DND-41 (cell line): ENCODE data around the gene RAPGEF2.

Experiments used
- ATAC-seq: fragments of 200-7000 bp; cut with Tn5 transposase; 3 replicates; pipeline ENCODE4 v1.9.1; 2021; ENCODE audit warnings: low read depth; ENCODE audit not compliant: insufficient read depth
- DNase-seq: peaks from one replicate; pipeline ENCODE4 v3.0.0-alpha.2; 2020
- H2AFZ ChIP-seq: 2 replicates; pipeline ENCODE4 v1.6.0; 2012; ENCODE audit warnings: low read depth, low read length
- H3K27ac ChIP-seq: 2 replicates; pipeline ENCODE4 v1.5.1; 2012; ENCODE audit warnings: low read length, inconsistent platforms
- H3K27me3 ChIP-seq: fragments of 200-600 bp; sonication (generic); 2 replicates; pipeline ENCODE4 v1.6.0; 2012; ENCODE audit warnings: low read length, mild to moderate bottlenecking, inconsistent platforms; ENCODE audit not compliant: insufficient read depth, poor library complexity
- H3K36me3 ChIP-seq: 2 replicates; pipeline ENCODE4 v1.5.1; 2012; ENCODE audit warnings: low read length, inconsistent platforms; ENCODE audit not compliant: insufficient read depth
- H3K4me1 ChIP-seq: 2 replicates; pipeline ENCODE4 v1.5.1; 2012; ENCODE audit warnings: mild to moderate bottlenecking, low read length; ENCODE audit not compliant: insufficient read depth
- H3K4me2 ChIP-seq: 2 replicates; pipeline ENCODE4 v1.6.0; 2012; ENCODE audit warnings: mild to moderate bottlenecking, moderate library complexity, low read length, inconsistent platforms; ENCODE audit not compliant: insufficient read depth
- H3K4me3 ChIP-seq, 2 experiments: fragments of 200-600 bp in 1 of 2; shearing (Covaris generic) in 1 of 2; 2 replicates each; pipeline ENCODE4 v1.5.1; 2012 to 2016; ENCODE audit warnings: inconsistent platforms in 2 of 2, low read length in 2 of 2, mild to moderate bottlenecking in 2 of 2, low read depth in 1 of 2, moderate library complexity in 1 of 2
- H3K79me2 ChIP-seq: 2 replicates; pipeline ENCODE4 v1.6.0; 2012; ENCODE audit warnings: low read length, inconsistent platforms; ENCODE audit not compliant: insufficient read depth
- H3K9ac ChIP-seq: 2 replicates; pipeline ENCODE4 v1.6.0; 2012; ENCODE audit warnings: low read depth, mild to moderate bottlenecking, inconsistent platforms, low read length, moderate library complexity
- H3K9me3 ChIP-seq: 2 replicates; pipeline ENCODE4 v1.5.1; 2012; ENCODE audit warnings: low read length, moderate library complexity, mild to moderate bottlenecking, inconsistent platforms; ENCODE audit not compliant: insufficient read depth, severe bottlenecking
- H4K20me1 ChIP-seq: 2 replicates; pipeline ENCODE4 v1.6.0; 2012; ENCODE audit warnings: low read length; ENCODE audit not compliant: insufficient read depth
- CTCF ChIP-seq: IDR thresholded peaks from 2 replicates; pipeline ENCODE4 v1.5.1; 2012; ENCODE audit warnings: borderline replicate concordance, low read length, moderate library complexity, mild to moderate bottlenecking; ENCODE audit not compliant: poor library complexity, severe bottlenecking; ENCODE audit errors: extremely low read depth
- EZH2 ChIP-seq: IDR thresholded peaks from 3 replicates; pipeline ENCODE4 v1.6.1; 2012; ENCODE audit warnings: borderline replicate concordance, low read depth, mild to moderate bottlenecking, moderate library complexity, low read length, inconsistent platforms; ENCODE audit not compliant: severe bottlenecking

Gene RAPGEF2

DNA sequence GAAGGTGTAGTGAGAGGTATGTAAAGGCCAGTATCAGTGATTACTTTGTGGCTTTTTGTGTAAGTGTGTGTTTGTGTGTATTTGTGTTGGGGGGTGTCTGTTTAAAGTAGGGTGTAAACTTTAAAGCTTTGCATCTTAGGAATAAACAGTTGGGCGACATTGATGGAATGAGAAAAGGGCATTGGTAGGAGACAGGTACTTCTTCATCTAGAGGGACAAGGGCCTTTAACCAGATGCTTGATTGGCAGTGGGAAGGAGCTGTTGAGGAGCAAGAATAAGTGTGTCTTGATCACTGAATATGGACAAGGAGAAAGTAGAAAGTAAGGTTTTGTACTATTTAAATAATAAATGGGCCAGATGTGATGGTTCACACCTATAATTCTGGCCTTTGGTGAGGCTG, 48.8 kb downstream of the RAPGEF2 start:
- peaks cover 12% of the 10 kb centered on the region for H4K20me1 ChIP-seq
- H3K4me2 ChIP-seq = no peak overlapping the region
- H3K9me3 ChIP-seq = no peaks in the 10 kb centered on the region
- DNase-seq (no peak), ATAC-seq (no peak)
- H2AFZ ChIP-seq = no peak overlapping the region
- H3K4me1 ChIP-seq = no peaks in the 10 kb centered on the region
- no peak overlapping the region for H3K9ac ChIP-seq
- no peak overlapping the region for H3K4me3 ChIP-seq
- no peak for TF ChIP-seq CTCF
- no peak for TF ChIP-seq EZH2
- no peaks in the 10 kb centered on the region for H3K27me3 ChIP-seq
- H3K27ac ChIP-seq = no peak overlapping the region
- peaks cover 8% of the 10 kb centered on the region; the same call in 1 of the 2 replicates for H3K79me2 ChIP-seq
- no peaks in the 10 kb centered on the region for H3K36me3 ChIP-seq

DNA sequence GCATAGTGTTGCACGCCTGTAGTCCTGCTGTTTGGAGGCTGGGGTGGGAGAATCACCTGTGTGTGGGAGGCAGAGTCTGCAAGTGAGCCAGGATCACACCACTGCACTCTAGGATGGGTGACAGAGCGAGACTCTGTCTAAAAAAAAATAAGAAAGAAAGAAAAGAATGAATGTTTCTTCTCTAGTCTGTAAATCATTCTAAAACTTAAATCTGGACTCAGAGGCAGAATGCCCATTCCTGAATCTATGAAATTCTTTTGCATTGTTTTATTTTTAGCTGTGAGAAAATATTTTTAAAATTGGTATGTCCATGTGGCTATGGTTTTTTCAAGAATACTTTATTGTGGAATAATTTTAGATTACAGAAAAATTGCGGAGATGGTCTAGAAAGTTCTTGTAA, 49.3 kb downstream of the RAPGEF2 start:
- no peak for ATAC-seq

GRCh38 chr4:159153669-159154068, 50.8 kb downstream of the RAPGEF2 start:
- no peak for DNase-seq
- Histone ChIP-seq H3K9me3 (no peaks in the 10 kb centered on the region), H3K4me3 (no peak overlapping the region), H2AFZ (no peak overlapping the region), H4K20me1 (peaks cover 21% of the 10 kb centered on the region), H3K27me3 (no peaks in the 10 kb centered on the region), H3K4me1 (no peaks in the 10 kb centered on the region), H3K36me3 (no peaks in the 10 kb centered on the region), H3K4me2 (no peak overlapping the region), H3K27ac (no peak overlapping the region), H3K79me2 (peaks cover 8% of the 10 kb centered on the region; the same call in 1 of the 2 replicates), H3K9ac (no peak overlapping the region)
- TF ChIP-seq CTCF (no peak), EZH2 (no peak)
- no peak for ATAC-seq

More for the DNA sequence above, 49.3 kb downstream of the RAPGEF2 start:
- no peak for TF ChIP-seq CTCF
- no peak for TF ChIP-seq EZH2
- no peak overlapping the region for H3K9ac ChIP-seq
- H3K4me1 ChIP-seq = no peaks in the 10 kb centered on the region
- H3K4me2 ChIP-seq = no peak overlapping the region
- H3K27ac ChIP-seq = no peak overlapping the region
- H3K9me3 ChIP-seq = no peaks in the 10 kb centered on the region
- H3K27me3 ChIP-seq = no peaks in the 10 kb centered on the region
- peaks cover 8% of the 10 kb centered on the region; the same call in 1 of the 2 replicates for H3K79me2 ChIP-seq
- no peak overlapping the region for H2AFZ ChIP-seq
- no peak overlapping the region for H3K4me3 ChIP-seq
- peaks cover 15% of the 10 kb centered on the region for H4K20me1 ChIP-seq
- DNase-seq = no peak
- H3K36me3 ChIP-seq = no peaks in the 10 kb centered on the region

GRCh38 chr4:159155119-159155518, 52.2 kb downstream of the RAPGEF2 start:
- H3K9ac ChIP-seq = no peak overlapping the region
- ATAC-seq = no peak
- no peak for DNase-seq
- no peaks in the 10 kb centered on the region for H3K4me1 ChIP-seq
- no peaks in the 10 kb centered on the region for H3K9me3 ChIP-seq
- H3K27me3 ChIP-seq = no peaks in the 10 kb centered on the region
- no peak overlapping the region for H2AFZ ChIP-seq
- H3K27ac ChIP-seq = no peak overlapping the region
- no peaks in the 10 kb centered on the region for H3K36me3 ChIP-seq
- no peak overlapping the region for H3K4me2 ChIP-seq
- H4K20me1 ChIP-seq = peaks cover 21% of the 10 kb centered on the region
- no peak overlapping the region for H3K4me3 ChIP-seq
- TF ChIP-seq CTCF (no peak), EZH2 (no peak)
- H3K79me2 ChIP-seq = peaks cover 8% of the 10 kb centered on the region; the same call in 1 of the 2 replicates
